H1 (cell line): ENCODE measurements around the gene NBAS. TPM values are rescaled to one million over a fixed set of nuclear protein-coding genes. Genes with fewer than 3 reads are reported as not detected.

Experiments used
- CTCF ChIA-PET: fragments of 300-600 bp; sonication (Branson Sonifier 250); formaldehyde crosslinking; loops from one replicate; lab custom pipeline; 2021; ENCODE audit not compliant: partially characterized antibody; lab: Charles Lee
- POLR2A ChIA-PET: fragments of 300-600 bp; sonication (Branson Sonifier 250); formaldehyde crosslinking; loops from one replicate; lab custom pipeline; 2021; ENCODE audit warnings: inconsistent platforms; ENCODE audit not compliant: partially characterized antibody; lab: Charles Lee
- DNase-seq, 2 experiments: peaks; one replicate each; pipeline versions ENCODE4 v3.0.0 to v3.0.0-alpha.2; 2010 to 2022; ENCODE audit warnings: low spot score in 2 of 2, low read depth in 1 of 2, mixed read lengths in 1 of 2
- FAIRE-seq: peaks from 2 replicates; lab custom pipeline; 2011; peaks lifted over from hg19 to GRCh38; lab: Jason Lieb, UNC
- H2AFZ ChIP-seq: 2 replicates; pipeline ENCODE4 v1.8.1; 2012; ENCODE audit warnings: low read length, inconsistent platforms
- H2AK5ac ChIP-seq: 2 replicates; pipeline ENCODE4 v1.6.1; 2013; ENCODE audit warnings: low read depth, low read length
- H2BK120ac ChIP-seq: replicated peaks from 2 replicates; pipeline ENCODE3; 2013; ENCODE audit warnings: low read depth, low read length, inconsistent platforms
- H2BK12ac ChIP-seq: 2 replicates; pipeline ENCODE4 v1.6.1; 2013; ENCODE audit warnings: low read depth, low read length
- H2BK15ac ChIP-seq: 2 replicates; pipeline ENCODE4 v1.6.1; 2013; ENCODE audit warnings: low read length
- H2BK20ac ChIP-seq: 2 replicates; pipeline ENCODE4 v1.6.1; 2013; ENCODE audit warnings: low read length
- H2BK5ac ChIP-seq: 2 replicates; pipeline ENCODE4 v1.6.1; 2013; ENCODE audit warnings: low read depth, low read length
- H3K14ac ChIP-seq: 2 replicates; pipeline ENCODE4 v1.6.1; 2013; ENCODE audit warnings: inconsistent platforms; ENCODE audit not compliant: insufficient read length
- H3K18ac ChIP-seq: 2 replicates; pipeline ENCODE4 v1.6.1; 2013; ENCODE audit warnings: low read length; ENCODE audit errors: extremely low read depth
- H3K23ac ChIP-seq: 2 replicates; pipeline ENCODE4 v1.6.1; 2013; ENCODE audit warnings: inconsistent platforms; ENCODE audit not compliant: insufficient read length
- H3K23me2 ChIP-seq: 2 replicates; pipeline ENCODE4 v1.6.1; 2013; ENCODE audit warnings: low read depth, low read length
- H3K27ac ChIP-seq: 2 replicates; pipeline ENCODE4 v1.6.1; 2011; ENCODE audit warnings: low read depth, low read length, inconsistent platforms
- H3K27me3 ChIP-seq, 4 experiments: replicated peaks in 1 of 4; 1 replicate in 1 of 4; 2 replicates in 3 of 4; pipeline versions ENCODE4 v1.6.1 to v1.8.1; 2011 to 2013; ENCODE audit warnings: low read length in 3 of 4, mild to moderate bottlenecking in 3 of 4, inconsistent platforms in 2 of 4, mixed read lengths in 2 of 4, moderate library complexity in 1 of 4; ENCODE audit not compliant: control insufficient read depth in 3 of 4, insufficient read depth in 3 of 4; ENCODE audit errors: extremely low read depth in 1 of 4
- H3K36me3 ChIP-seq, 4 experiments: 2 replicates each; pipeline versions ENCODE4 v1.6.1 to v1.8.1; 2011 to 2013; ENCODE audit warnings: mild to moderate bottlenecking in 4 of 4, low read length in 3 of 4, moderate library complexity in 2 of 4, control low read depth in 1 of 4, inconsistent platforms in 1 of 4; ENCODE audit not compliant: insufficient read depth in 4 of 4, control insufficient read depth in 2 of 4
- H3K4ac ChIP-seq: replicated peaks from 2 replicates; pipeline ENCODE3; 2013; ENCODE audit warnings: low read length, low read depth, mixed read lengths, inconsistent platforms; ENCODE audit not compliant: insufficient read length
- H3K4me1 ChIP-seq, 4 experiments: replicated peaks in 1 of 4; 1 replicate in 1 of 4; 2 replicates in 3 of 4; pipeline versions ENCODE4 v1.6.1 to v1.8.1; 2011 to 2013; ENCODE audit warnings: low read length in 3 of 4, inconsistent platforms in 2 of 4, mixed read lengths in 1 of 4; ENCODE audit not compliant: insufficient read depth in 4 of 4, control insufficient read depth in 3 of 4
- H3K4me2 ChIP-seq, 2 experiments: 2 replicates each; pipeline versions ENCODE4 v1.6.1 to v1.8.1; 2011 to 2013; ENCODE audit warnings: low read depth in 2 of 2, low read length in 2 of 2, control low read depth in 1 of 2, inconsistent platforms in 1 of 2, mild to moderate bottlenecking in 1 of 2; ENCODE audit not compliant: insufficient read depth in 1 of 2
- H3K4me3 ChIP-seq, 4 experiments: fragments of 200-600, 300-600 bp in 1 of 4; sonication (generic), shearing (Covaris generic), sonication (Bioruptor Twin) in 1 of 4; 2 replicates each; pipeline versions ENCODE4 v1.5.1 to v1.8.1; 2011 to 2016; ENCODE audit warnings: low read length in 4 of 4, low read depth in 3 of 4, control low read depth in 2 of 4, inconsistent platforms in 2 of 4, mild to moderate bottlenecking in 2 of 4, mixed read lengths in 1 of 4, moderate library complexity in 1 of 4; ENCODE audit not compliant: insufficient read depth in 2 of 4; ENCODE audit errors: extremely low read depth in 1 of 4
- H3K56ac ChIP-seq: replicated peaks from 2 replicates; pipeline ENCODE3; 2013; ENCODE audit warnings: low read depth, mild to moderate bottlenecking, mixed read lengths, low read length, inconsistent platforms; ENCODE audit not compliant: insufficient read length
- H3K79me1 ChIP-seq: 2 replicates; pipeline ENCODE4 v1.6.1; 2013; ENCODE audit warnings: low read depth, low read length, control low read depth
- H3K79me2 ChIP-seq, 2 experiments: 2 replicates each; pipeline versions ENCODE4 v1.6.1 to v1.8.1; 2012 to 2013; ENCODE audit warnings: low read length in 2 of 2, mild to moderate bottlenecking in 2 of 2, inconsistent platforms in 1 of 2; ENCODE audit not compliant: insufficient read depth in 2 of 2, control insufficient read depth in 1 of 2
- H3K9ac ChIP-seq, 4 experiments: replicated peaks in 1 of 4; 1 replicate in 1 of 4; 2 replicates in 3 of 4; pipeline versions ENCODE4 v1.6.1 to v1.8.1; 2011 to 2013; ENCODE audit warnings: low read depth in 3 of 4, low read length in 3 of 4, control low read depth in 2 of 4, mild to moderate bottlenecking in 2 of 4, moderate library complexity in 2 of 4, inconsistent platforms in 1 of 4; ENCODE audit errors: extremely low read depth in 1 of 4
- H3K9me3 ChIP-seq, 2 experiments: 2 replicates each; pipeline versions ENCODE4 v1.6.1 to v1.8.1; 2012 to 2013; ENCODE audit warnings: mild to moderate bottlenecking in 2 of 2, moderate library complexity in 2 of 2, control low read depth in 1 of 2, inconsistent platforms in 1 of 2, low read depth in 1 of 2, low read length in 1 of 2, mixed read lengths in 1 of 2; ENCODE audit not compliant: insufficient read depth in 2 of 2
- H4K20me1 ChIP-seq, 2 experiments: replicated peaks in 1 of 2; 2 replicates each; pipeline versions ENCODE3 to v1.8.1; 2011 to 2013; ENCODE audit warnings: inconsistent platforms in 2 of 2, low read length in 2 of 2, mild to moderate bottlenecking in 1 of 2; ENCODE audit not compliant: insufficient read depth in 2 of 2, control insufficient read depth in 1 of 2
- H4K5ac ChIP-seq: 2 replicates; pipeline ENCODE4 v1.6.1; 2013; ENCODE audit warnings: low read length, low read depth, mixed read lengths, inconsistent platforms; ENCODE audit not compliant: insufficient read length
- H4K8ac ChIP-seq: 2 replicates; pipeline ENCODE4 v1.8.0; 2013; ENCODE audit warnings: mild to moderate bottlenecking, moderate library complexity, low read length, inconsistent platforms; ENCODE audit not compliant: insufficient read depth; ENCODE audit errors: extremely low read depth
- H4K91ac ChIP-seq: replicated peaks from 2 replicates; pipeline ENCODE3; 2013; ENCODE audit warnings: low read length, mixed read lengths, inconsistent platforms; ENCODE audit not compliant: insufficient read length
- E2F6 ChIP-seq: IDR thresholded peaks from 2 replicates; pipeline ENCODE4 v1.6.1; 2012; ENCODE audit warnings: inconsistent platforms
- KDM4A ChIP-seq: IDR thresholded peaks from one replicate; pipeline ENCODE4 v1.7.1; 2012; ENCODE audit warnings: low read depth, mild to moderate bottlenecking, moderate library complexity, low read length, inconsistent platforms; ENCODE audit not compliant: severe bottlenecking
- MAX ChIP-seq: IDR thresholded peaks from 2 replicates; pipeline ENCODE4 v1.6.1; 2012; ENCODE audit warnings: inconsistent platforms
- TAF1 ChIP-seq: IDR thresholded peaks from 2 replicates; pipeline ENCODE4 v1.6.1; 2011; ENCODE audit warnings: mild to moderate bottlenecking, low read depth, low read length
- WGBS, 2 experiments: shearing (Covaris generic) in 1 of 2; methylation state at CpG; one replicate each; pipeline versions ENCODE4 v1.1.6 to v1.1.7; 2013 to 2015; ENCODE audit warnings: low lambda C conversion rate in 2 of 2, mixed read lengths in 2 of 2, inconsistent platforms in 1 of 2, low coverage in 1 of 2, missing lambda C conversion rate in 1 of 2; ENCODE audit not compliant: insufficient replicate concordance in 2 of 2, insufficient coverage in 1 of 2, insufficient read length in 1 of 2; ENCODE audit errors: extremely low coverage in 1 of 2, missing lambda C conversion rate in 1 of 2; 5-methylcytosine and 5-hydroxymethylcytosine counted together
- polyA plus RNA-seq, 7 experiments: library from polyadenylated mRNA; depleted of rRNA in 3 of 7; stranded (reverse) in 5 of 7; unstranded in 2 of 7; fragments of >200 nt in 5 of 7; fragments of 200-250 nt in 2 of 7; gene quantifications; 1 replicate in 5 of 7; 2 replicates in 1 of 7; 4 replicates in 1 of 7; pipeline versions ENCODE4 v1.2.1 to v1.2.3, GENCODE V29; 2011 to 2013; ENCODE audit warnings: missing spikeins in 2 of 7, mixed read lengths in 2 of 7
- total RNA-seq: library from RNA; stranded (reverse); fragmentation: NEBNext Ultra II Directional; extraction: Animal tissue kit (Norgen Biotek cat#: 25700); gene quantifications from 2 replicates; pipeline ENCODE4 v1.2.1, GENCODE V29; 2021
- TF ChIP-seq, protein P1 (sequence below): IDR thresholded peaks from 2 replicates; pipeline ENCODE4 v1.6.1; 2011; ENCODE audit warnings: low read length, improper control_type of control experiment

Gene NBAS
- total and polyA plus RNA-seq, 2 of the 8 experiments (the other 6 are each of a cell fraction or from before 2014, with no cell fraction given): 19.6 to 34.8 TPM

DNA sequence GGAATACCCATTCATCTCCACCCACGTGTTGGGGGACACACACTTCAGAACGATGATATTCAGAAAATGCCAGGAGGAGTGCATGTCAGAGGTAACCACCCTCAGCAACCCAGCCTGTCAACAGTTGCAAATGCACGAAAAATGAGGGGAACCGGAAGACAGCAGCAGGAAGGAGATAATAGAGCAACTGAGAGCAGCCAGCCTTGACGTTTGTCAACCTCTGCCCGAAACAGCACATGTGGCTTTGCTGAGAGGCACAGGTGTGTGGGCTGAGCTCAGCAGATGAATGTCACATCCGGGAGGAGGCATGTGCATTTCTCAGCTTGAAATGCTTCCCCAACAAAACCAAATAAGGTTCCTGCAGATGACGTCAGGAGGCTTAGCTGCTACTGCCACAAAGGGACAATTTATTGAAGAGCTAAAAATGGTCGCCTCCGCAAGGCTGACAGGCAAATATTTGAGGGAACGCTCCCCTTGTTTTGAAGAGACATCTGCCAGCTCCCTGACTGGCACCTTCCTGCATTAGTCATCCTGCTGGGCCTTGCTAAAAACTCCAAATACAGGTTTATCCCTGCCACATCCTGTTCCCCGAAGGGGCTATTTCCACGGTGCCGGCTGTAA lies 419.0 kb downstream of the NBAS start:
- H3K14ac ChIP-seq: no peak overlapping the region
- no peak overlapping the region for H4K8ac ChIP-seq
- no peak overlapping the region for H3K23ac ChIP-seq
- H3K79me1 ChIP-seq: no peaks in the 10 kb centered on the region
- WGBS, 2 experiments: 81% methylated on average over 14 of the region's 14 CpGs; no CpG with 5 or more reads in 1 of the 2 experiments
- no peak overlapping the region for H3K4me2 ChIP-seq
- no peak overlapping the region for H2BK12ac ChIP-seq
- H3K4me3 ChIP-seq: no peak overlapping the region
- POLR2A ChIA-PET: no interaction called here
- no peak overlapping the region for H3K18ac ChIP-seq
- no peak for FAIRE-seq
- H3K27me3 ChIP-seq: no peaks in the 10 kb centered on the region
- DNase-seq: no peak
- peak overlapping the region; percentile 60 for H2BK120ac ChIP-seq
- H3K9me3 ChIP-seq: peaks cover 0 to 5% of the 10 kb centered on the region in 2 experiments; a peak in 1 of 4 replicates
- no peak overlapping the region for H3K27ac ChIP-seq
- no peaks in the 10 kb centered on the region for H4K20me1 ChIP-seq
- no peak overlapping the region for H4K91ac ChIP-seq
- H2AFZ ChIP-seq: no peak overlapping the region
- no peaks in the 10 kb centered on the region for H3K23me2 ChIP-seq
- CTCF ChIA-PET: interaction anchor here (1.1 to 2.0 kb wide), 4 partner anchors 13 to 435 kb away, joined by 3 to 6 read pairs (median 4); no protein-coding TSS in a partner anchor
- no peaks in the 10 kb centered on the region for H3K79me2 ChIP-seq
- H2BK5ac ChIP-seq: no peak overlapping the region
- TF ChIP-seq E2F6 (peak; percentile 55; the same call in 1 of the 2 replicates), KDM4A (no peak), MAX (peak; percentile 70), TAF1 (no peak)
- TF ChIP-seq, protein P1, sequence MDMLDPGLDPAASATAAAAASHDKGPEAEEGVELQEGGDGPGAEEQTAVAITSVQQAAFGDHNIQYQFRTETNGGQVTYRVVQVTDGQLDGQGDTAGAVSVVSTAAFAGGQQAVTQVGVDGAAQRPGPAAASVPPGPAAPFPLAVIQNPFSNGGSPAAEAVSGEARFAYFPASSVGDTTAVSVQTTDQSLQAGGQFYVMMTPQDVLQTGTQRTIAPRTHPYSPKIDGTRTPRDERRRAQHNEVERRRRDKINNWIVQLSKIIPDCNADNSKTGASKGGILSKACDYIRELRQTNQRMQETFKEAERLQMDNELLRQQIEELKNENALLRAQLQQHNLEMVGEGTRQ: no peak
- no peak overlapping the region for H2AK5ac ChIP-seq
- H3K36me3 ChIP-seq: no peaks in the 10 kb centered on the region
- H3K4ac ChIP-seq: no peak overlapping the region
- no peak overlapping the region for H3K9ac ChIP-seq
- H3K4me1 ChIP-seq: peaks cover 0 to 6% (median 0%) of the 10 kb centered on the region in 4 experiments; a peak in 1 of 7 replicates
- no peak overlapping the region for H2BK20ac ChIP-seq
- H2BK15ac ChIP-seq: no peak overlapping the region
- H3K56ac ChIP-seq: no peak overlapping the region
- no peak overlapping the region for H4K5ac ChIP-seq
